HG03558 (cell line): ENCODE results near the gene ZNF628.
A peak's percentile ranks its signal among the peaks of the same experiment; 100 is the strongest.
"Not testable (repeated sequence)": the region's sequence is repeated elsewhere in the genome, so short reads cannot be mapped to it uniquely, and the experiment has no call there.

ENCODE experiments used
- ATAC-seq: cut with Tn5 transposase; IDR thresholded peaks from one replicate; pipeline ENCODE4 v1.9.1; 2021; ENCODE audit warnings: moderate number of reproducible peaks; ENCODE audit not compliant: unreplicated experiment; ENCODE audit errors: extremely low read depth

ZNF628 gene

DNA sequence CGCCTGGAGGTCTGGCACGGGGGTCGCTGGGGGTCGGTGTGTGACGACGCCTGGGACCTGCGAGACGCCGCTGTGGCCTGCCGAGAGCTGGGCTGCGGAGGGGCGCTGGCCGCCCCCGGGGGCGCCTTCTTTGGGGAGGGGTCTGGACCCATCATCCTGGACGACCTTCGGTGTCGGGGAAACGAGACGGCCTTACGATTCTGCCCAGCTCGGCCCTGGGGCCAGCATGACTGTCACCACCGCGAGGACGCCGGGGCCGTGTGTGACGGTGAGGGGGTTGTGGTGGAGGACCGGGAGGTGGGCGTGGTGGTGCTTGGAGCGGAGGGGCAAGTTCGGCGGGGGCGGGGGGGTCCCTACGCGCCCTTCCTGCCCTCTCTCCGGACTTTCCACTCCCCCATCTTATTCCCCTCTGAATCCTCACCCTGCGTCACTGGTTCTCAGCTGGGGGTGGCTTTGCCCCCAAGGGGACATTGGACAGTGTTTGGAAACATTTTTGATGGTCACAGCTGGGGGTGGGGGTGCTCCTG lies 17.3 kb downstream of the ZNF628 start:
- no peak for ATAC-seq

DNA sequence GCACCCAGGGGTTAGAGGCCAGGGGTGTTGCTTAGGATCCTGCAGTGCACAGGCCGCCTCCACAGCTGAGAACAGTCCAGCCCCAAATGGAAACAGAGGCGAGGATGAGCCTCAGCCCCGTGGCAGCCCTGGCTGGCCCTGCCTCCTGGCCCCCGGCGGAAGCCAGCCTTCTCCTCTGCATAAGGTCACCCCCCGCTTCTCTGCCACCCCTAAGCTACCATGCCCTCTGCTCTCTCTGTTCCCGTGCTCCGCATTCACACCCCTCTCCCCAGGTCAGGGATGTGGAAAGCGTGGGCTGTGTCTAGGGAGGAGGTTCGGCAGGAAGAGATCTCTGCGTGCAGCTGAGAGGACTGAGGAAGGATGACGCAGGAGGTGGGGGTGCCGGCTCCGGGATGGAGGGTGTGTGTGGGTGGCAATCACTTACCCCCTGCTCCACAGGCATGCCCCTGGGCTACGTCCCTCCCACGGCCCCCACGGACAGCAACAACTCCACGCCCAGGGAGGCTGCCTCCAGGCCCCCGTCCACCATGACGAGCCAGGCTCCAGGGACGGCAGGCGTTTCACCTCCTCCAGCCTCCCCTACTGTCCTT lies 17.9 kb downstream of the ZNF628 start:
- no peak for ATAC-seq

DNA sequence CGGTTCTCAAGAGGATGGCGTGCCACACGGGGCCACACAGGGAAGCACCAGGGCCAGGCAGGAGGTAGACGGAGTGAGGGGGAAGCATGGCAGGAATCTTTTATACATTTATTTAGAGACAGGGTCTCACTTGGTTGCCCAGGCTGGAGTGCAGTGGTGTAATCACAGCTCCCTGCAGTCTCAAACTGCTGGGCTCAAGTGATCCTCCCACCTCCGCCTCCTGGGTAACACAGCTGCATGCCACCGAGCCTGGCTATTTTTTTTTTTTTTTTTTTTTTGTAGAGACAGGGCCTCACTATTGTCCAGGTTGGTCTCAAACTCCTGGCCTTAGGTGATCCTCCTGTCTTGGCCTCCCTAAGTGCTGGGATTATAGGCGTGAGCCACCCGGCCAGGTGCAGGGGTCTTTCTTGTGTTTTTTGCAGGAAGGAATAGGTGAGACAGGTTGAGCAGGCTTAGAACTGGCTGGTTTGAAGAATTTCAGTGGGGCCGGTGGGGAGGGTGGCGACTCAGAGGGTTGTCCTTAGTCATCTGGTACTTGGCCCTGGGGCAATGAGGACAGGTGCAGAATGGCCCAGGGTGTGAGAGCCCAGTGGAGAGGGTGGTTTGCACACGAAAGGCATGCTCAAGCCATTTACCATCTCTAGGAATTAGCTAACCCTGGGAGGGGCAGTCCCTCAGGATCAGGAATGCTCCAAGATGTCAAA lies 19.4 kb downstream of the ZNF628 start:
- ATAC-seq, result no peak

DNA sequence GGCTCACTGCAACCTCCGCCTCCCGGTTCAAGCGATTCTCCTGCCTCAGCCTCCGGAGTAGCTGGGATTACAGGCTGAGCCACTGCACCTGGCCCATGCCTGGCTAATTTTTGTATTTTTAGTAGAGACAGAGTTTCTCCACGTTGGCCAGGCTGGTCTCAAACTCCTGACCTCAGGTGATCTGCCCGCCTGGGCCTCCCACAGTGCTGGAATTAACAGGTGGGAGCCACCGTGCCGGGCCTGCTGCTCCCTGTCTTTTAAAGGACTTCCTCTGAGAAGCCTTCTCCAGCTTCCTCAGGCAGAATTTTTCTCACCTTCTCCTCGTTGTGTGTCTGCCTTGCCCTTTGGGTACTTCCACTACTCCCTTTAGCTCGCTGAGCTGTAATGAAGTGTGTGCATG lies 20.4 kb downstream of the ZNF628 start:
- ATAC-seq, result not testable (repeated sequence)

DNA sequence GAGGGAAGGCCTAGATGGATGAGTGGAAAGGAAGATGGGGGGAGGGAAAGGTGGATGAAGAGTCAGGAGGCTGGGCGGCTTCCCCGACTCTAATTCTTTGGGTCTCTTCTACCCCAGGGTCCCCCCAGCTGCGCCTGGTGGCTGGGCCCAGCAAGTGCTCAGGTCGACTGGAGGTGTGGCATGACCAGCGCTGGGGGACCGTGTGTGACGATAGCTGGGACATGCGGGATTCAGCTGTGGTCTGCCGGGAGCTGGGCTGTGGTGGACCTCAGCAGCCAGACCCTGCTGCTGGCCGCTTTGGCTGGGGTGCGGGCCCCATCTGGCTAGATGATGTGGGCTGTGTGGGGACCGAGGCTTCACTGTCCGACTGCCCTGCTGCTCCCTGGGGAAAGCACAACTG lies 21.3 kb downstream of the ZNF628 start:
- ATAC-seq, result no peak

DNA sequence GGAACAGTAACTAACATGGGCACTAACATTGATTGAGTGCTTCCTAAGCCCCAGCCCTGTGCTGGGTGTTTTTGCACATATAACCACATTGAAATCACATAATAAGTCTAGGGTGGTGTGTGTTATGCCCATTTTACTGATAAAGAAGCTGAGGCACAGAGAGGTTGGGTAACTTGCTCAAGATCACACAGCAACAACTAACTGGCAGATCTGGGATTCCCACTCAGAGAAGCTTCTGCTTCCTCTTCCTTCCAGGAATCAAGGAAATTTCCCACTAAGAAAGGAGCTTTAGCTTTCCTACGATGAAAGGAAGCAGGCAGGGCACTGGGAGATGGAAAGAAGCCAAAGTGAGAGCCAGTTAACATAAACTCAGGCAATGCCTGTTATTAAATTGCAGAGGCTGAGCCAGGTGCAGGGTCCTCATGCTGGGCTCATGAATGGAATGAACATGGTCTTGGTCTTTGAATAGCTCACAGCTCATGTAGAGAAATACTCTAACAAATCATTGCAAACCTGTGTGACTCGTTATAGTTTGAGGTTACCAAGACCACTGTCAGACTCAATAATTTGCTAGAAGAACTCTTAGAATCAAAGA lies 21.9 kb downstream of the ZNF628 start:
- no peak for ATAC-seq

DNA sequence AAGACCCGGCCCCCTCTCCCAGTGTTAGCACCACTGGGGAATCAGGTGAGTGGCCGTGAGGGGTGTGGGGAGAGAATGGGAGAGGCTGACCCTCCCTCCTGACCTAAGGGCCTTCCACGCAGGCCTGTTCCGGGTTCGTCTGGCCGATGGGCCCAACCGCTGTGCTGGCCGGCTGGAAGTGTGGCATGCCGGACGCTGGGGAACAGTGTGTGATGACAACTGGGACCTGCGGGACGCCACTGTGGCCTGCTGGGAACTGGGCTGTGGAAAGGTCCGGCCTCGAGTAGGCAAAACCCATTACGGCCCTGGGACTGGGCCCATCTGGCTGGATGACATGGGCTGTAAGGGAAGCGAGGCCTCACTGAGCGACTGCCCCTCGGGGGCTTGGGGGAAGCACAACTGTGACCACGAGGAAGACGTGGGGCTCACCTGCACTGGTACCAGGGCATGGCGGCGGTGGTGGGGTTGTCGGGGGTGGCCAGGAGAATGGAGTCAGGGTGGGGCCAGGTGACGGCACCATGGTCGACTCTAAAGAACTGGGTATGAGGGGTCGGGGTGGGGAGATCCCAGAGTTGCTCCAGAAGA lies 24.0 kb downstream of the ZNF628 start:
- no peak for ATAC-seq

DNA sequence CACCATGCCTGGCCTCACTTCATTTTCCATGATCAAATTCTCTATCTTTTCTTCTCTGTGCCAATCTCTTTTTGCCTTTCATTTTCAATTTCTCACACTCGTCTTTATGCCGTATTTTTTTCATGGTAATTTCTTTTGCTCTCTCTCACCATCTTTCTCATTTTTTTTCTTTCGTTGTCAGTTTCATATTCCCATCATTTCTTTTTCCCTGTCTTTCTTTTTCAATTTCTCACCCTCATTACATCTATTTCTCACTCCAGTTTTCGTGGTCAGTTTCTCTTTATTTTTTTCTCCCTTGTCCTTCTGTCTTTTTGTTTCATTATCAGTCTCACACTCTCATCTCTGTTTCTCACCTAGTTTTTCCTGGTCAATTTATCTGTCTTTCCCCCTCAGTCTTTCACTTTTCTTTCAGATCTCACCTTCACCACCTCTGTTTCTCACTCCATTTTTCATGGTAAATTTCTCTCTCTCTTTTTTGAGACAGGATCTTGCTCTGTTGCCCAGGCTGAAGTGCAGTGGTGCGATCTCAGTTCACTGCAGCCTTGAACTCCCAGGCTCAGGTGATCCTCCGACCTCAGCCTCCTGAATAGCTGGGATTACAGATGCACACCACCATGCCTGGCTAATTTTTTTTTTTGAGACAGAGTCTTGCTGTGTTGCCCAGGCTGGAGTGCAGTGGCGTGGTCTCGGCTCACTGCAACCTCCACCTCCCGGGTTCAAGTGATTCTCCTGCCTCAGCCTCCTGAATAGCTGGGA lies 26.0 kb downstream of the ZNF628 start:
- no peak for ATAC-seq

DNA sequence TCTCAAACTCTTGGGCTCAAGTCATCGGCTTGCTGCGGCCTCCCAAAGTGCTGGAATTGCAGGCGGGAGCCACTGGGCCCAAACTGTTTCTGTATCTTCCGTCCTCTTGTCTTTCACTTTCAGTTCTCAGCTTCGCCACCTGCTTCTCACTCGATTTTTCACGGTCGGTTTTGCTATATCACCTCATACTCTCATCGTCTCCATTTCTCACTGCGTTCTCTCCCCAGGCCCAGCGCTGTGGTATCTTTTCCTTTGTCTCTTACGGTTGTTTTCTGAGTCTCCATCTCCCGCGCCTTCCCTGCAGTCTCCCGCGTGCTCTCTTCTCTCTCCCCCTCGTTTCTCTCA lies 26.7 kb downstream of the ZNF628 start:
- ATAC-seq, result no peak

DNA sequence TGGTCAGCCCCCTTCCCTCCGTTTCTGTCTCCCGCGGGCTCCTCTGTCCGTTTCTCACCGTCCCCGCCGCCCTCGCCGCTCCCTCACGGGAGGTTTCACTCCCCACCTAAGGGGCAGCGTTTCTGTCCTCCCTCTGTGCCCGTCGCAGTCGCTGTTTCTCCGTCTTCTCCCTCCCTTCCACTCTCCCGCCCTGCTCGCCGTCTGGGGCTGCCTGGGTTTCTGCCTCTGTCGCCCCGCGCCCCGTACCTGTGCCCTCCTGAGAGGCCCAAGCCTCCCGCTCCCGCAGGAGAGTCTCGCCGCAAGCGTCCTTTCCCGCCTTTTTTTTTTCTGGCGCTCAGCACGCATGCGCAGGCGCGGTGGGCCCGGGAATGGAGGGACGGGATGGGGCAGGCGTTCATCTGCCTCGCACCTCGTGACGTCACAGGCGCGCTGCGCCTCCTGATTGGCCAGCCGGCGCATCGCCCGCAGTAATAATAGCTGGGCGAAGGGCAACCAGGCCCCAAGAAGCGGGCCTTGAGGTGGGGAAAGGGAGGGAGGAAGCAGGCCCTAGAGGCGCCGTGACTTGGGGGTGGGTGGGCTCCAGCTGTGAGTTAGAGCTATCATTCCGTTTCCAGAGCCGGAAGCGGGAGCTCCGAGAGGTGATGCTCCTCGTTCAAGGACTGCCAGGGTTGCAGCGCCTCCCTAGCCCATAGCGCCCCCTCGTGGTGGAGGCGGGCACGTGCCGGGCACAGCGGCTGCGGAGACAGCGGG lies 27.3 kb downstream of the ZNF628 start:
- ATAC-seq, result peak; percentile 71

DNA sequence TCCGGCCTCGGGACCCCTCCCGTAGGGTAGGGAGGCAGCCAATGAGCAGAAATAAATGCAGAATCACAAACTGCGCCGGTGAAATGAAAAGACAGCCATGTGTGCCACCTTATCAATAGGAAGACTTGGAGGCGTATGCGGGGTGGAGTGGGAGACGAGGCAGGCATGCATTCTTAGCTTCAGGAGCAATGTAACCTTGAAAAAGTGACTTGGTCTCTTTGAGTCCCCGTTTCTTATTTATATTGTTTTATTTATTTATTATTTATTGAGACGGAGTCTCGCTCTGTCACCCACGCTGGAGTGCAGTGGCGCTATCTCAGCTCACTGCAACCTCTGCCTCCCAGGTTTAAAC lies 27.8 kb downstream of the ZNF628 start:
- ATAC-seq, result no peak

DNA sequence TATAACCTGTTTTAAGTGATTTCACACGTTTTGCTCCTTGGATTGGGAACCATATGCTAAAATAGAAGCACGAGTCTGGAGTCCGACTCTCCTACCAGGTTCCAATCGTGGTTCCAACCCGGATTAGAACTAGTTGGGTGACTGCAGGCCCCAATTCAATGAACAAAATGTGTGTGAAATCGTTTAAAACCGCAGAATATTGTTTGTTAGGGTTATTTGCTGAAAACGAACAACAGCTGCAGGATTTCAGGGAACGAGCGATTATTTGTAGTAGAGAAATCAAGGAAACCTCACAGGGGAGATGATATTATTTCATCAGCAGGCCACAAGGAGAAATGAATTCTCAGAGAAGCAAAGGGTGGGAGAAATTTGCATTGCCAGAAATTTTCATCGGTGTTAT lies 28.6 kb downstream of the ZNF628 start:
- no peak for ATAC-seq

DNA sequence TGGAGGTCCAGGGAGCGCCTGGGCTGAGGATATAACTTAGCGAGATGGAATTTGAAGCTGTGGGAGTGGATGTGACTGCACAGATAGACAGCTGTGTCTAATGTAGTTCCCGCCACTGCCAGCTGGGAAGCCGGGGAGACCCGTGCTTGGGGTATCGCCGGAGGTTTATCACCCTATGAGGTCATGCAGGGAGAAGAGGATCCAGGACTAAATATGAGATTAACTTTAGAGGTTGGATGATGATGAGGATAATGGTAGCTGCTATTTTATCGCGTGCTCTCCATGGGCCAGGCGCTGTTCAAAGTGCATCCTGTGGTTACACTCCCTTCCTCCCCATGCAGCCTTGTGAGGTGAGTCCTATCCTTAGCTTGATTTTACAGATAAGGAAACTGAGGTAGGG lies 31.7 kb downstream of the ZNF628 start:
- ATAC-seq, result no peak

DNA sequence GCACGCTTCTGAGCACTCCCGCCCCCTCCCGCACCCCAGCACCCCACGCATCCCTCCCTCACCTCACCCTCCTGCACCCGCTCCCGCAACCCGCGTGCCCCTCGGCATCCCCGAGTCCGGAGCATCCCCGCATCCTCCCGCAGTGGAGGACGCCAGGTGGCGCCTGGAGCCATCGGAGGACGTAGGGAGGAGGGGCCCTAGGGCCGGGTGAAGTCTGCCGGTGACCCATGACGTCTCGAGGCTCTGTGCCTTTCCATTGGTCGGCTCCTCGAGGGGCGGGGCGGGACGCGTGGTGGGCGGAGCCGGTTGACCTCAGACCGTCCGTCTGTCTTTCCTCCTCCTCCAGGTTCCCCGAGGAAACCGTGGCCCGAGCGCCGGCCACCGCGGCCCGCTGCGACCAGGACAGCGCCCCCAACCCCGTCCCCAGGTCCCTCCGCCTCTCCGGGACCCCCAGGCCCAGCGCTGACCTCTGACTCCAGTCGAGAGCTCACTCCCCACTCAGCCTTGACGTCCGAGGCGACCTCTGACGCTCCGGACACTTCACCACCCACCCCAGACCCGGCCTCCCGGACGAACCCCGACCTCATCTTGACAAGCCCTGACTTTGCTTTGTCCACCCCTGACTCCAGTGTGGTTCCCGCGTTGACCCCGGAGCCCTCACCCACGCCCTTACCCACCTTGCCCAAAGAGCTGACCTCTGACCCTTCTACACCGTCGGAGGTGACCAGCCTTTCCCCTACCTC lies 40.6 kb downstream of the ZNF628 start:
- ATAC-seq, result peak; percentile 91

DNA sequence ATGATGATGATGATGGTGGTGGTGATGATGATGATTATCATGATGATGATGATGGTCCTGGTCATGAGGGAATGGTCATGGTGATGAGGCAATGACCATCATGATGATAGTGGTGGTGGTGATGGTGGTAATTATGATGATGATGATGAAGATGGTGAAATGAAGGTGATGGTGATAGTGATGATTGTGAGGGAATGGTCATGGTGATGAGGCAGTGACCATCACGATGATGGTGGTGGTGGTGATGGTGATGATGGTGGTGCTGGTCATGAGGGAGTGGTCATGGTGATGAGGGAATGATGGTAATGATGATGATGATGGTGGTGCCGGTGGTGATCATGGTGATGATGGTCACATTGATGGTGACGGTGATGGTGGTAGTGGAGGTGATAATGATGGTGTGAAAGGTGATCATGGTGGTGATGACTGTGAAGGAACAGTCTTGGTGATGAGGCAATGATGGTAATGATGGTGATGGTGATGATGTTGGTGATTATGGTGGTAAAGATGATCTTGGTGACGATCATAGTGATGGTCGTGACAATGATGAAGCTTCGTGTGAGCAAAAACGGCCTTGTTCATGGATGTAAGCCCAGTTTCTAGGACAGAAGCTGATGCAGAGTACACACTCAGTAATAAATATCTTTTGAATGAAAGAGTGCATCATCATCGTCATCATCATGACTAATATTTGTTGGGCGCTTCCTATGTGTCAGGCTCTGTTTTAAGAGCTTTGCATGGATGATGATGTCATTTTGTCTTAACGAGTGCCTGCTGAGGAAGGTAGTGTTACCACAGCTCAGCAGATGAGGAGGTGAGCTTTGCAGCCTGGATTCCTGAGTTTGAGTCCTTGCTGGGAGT lies 43.3 kb downstream of the ZNF628 start:
- no peak for ATAC-seq

DNA sequence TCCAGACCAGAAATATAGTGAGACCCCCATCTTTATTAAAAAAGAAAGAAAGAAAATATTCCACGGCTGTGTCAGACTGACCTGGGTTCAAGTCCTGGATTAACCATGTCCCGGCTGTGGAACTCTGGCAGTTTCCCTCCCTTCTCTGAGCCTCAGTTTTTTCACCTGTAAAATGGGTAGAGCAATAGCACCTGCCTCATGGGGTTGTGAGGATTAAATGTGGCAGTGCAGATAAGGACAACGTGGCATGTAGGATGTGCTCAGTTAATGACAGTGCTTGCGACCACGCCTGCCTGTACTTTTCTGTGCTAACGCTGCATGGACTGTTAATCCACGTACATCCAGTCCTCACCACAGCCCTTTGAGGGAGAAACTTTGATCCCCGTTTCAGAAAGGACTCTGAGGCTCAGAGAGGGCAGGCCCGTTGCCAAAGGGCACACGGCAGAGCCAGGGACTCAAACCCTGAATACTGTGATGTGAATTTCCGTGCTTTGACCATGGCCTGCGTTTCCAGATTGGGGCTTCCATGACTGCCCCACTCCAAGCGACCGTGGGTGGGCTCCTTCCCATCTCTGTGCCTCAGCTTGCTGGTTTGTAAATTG lies 44.4 kb downstream of the ZNF628 start:
- no peak for ATAC-seq

DNA sequence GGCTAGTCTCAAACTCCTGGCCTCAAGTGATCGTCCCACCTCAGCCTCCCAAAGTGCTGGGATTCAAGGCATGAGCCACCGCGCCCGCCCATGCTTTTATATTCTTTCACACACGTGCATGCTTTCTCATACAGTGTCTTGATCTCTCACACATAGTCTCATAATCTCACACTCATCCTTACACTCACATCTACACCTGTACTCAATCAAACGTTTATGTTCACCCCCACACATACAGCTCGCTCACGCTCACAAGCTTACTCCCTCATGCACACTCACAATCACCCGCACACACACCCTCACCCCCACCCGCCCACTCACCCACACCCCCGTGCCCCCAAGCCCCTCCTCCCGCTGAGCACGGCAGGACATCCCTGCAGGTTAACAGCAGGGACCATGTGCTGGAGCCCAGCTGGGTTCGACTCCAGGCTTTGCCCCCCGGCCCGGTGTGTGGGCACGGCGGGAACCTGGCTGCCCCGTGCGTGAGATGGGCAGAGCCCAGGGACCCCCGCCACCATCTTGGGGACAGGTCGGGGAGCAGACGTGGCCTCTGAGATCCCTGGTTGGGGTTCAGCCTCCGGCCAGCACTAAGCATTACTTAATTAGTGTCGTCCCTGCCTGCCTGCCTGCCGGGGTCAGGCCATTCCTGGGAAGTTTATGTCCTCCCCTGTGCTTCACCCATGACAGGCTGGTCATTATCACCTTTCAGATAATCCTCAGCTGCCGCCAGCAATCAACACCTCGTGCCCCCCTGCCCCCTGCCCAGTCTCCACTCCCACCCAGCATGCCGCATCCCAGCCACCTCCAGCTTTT lies 49.1 kb downstream of the ZNF628 start:
- no peak for ATAC-seq
